HUES48 (cell line): ENCODE results near the gene SLC24A3.

ENCODE experiments used
- H3K27ac ChIP-seq: one replicate; pipeline ENCODE4 v1.7.0; 2013; ENCODE audit warnings: low read depth, low read length, inconsistent platforms
- H3K27me3 ChIP-seq: 2 replicates; pipeline ENCODE4 v1.6.1; 2013; ENCODE audit warnings: mild to moderate bottlenecking, low read length; ENCODE audit not compliant: control insufficient read depth, insufficient read depth
- H3K36me3 ChIP-seq: 2 replicates; pipeline ENCODE4 v1.6.1; 2013; ENCODE audit warnings: low read length; ENCODE audit not compliant: control insufficient read depth, insufficient read depth
- H3K4me1 ChIP-seq: 2 replicates; pipeline ENCODE4 v1.6.1; 2013; ENCODE audit warnings: mild to moderate bottlenecking, low read length; ENCODE audit not compliant: control insufficient read depth, insufficient read depth
- H3K4me3 ChIP-seq: 2 replicates; pipeline ENCODE4 v1.5.1; 2013; ENCODE audit warnings: mild to moderate bottlenecking, low read depth, low read length
- H3K9ac ChIP-seq: 2 replicates; pipeline ENCODE4 v1.6.1; 2013; ENCODE audit warnings: mild to moderate bottlenecking, low read depth, low read length, moderate library complexity
- H3K9me3 ChIP-seq: 2 replicates; pipeline ENCODE4 v1.6.1; 2013; ENCODE audit warnings: low read length; ENCODE audit not compliant: control insufficient read depth, insufficient read depth

Gene SLC24A3

GRCh38 chr20:19347943-19348456 is 135.6 kb downstream of the SLC24A3 start:
- Histone ChIP-seq H3K9ac (no peak overlapping the region), H3K36me3 (no peaks in the 10 kb centered on the region), H3K27ac (no peak overlapping the region), H3K4me3 (no peak overlapping the region), H3K27me3 (no peaks in the 10 kb centered on the region), H3K9me3 (no peaks in the 10 kb centered on the region), H3K4me1 (no peaks in the 10 kb centered on the region)

DNA sequence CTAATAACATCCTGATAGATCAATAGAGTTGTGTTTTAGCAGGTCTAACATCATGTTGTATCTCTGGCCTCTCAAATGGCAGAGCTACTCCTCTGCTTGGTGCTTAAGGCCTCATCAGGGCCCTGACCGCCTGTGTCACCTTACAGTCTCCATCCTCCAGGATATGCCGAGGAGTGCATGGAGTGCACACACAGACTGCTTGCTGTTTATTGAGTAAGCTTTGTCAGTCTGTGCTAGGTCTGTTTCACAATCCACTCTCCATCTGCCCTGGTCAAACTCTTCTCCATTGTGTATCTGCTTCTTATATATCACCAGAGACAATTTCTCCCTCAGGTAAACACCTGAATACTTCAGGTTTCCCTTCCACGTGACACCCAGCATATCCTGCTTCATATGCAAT is 136.1 kb downstream of the SLC24A3 start:
- no peaks in the 10 kb centered on the region for H3K27me3 ChIP-seq
- no peak overlapping the region for H3K9ac ChIP-seq
- no peak overlapping the region for H3K27ac ChIP-seq

GRCh38 chr20:19349879-19350278 is 137.4 kb downstream of the SLC24A3 start:
- H3K9ac ChIP-seq: no peak overlapping the region
- no peak overlapping the region for H3K4me3 ChIP-seq
- H3K27ac ChIP-seq: no peak overlapping the region
- H3K4me1 ChIP-seq: no peaks in the 10 kb centered on the region
- no peaks in the 10 kb centered on the region for H3K36me3 ChIP-seq
- no peaks in the 10 kb centered on the region for H3K9me3 ChIP-seq
- H3K27me3 ChIP-seq: no peaks in the 10 kb centered on the region

More for the DNA sequence above, 136.1 kb downstream of the SLC24A3 start:
- no peaks in the 10 kb centered on the region for H3K36me3 ChIP-seq
- H3K4me1 ChIP-seq: no peaks in the 10 kb centered on the region
- H3K9me3 ChIP-seq: no peaks in the 10 kb centered on the region
- H3K4me3 ChIP-seq: no peak overlapping the region

DNA sequence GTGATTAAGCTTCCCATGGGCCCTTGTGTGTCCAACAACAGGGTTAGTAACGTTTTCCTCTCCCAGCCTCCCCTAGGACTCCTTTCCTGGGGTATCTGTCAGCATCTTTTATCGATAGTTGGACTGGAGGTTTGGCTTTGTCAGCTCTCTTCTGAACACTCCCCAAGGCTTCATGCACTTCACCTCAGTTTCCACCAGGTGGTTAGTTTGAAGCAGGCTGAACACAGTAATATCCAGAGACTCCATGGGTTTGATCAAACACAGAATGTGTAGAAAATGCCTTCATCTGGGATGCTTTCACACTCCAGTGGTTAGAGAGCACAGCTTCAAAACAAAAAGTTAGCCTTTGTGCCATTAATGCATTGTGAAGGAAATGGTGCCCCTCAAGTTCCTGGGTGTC is 139.1 kb downstream of the SLC24A3 start:
- no peaks in the 10 kb centered on the region for H3K36me3 ChIP-seq
- H3K4me1 ChIP-seq: no peaks in the 10 kb centered on the region
- H3K4me3 ChIP-seq: no peak overlapping the region
- no peaks in the 10 kb centered on the region for H3K27me3 ChIP-seq
- no peak overlapping the region for H3K9ac ChIP-seq
- H3K27ac ChIP-seq: no peak overlapping the region
- H3K9me3 ChIP-seq: no peaks in the 10 kb centered on the region

- Histone ChIP-seq H3K9me3 (no peaks in the 10 kb centered on the region), H3K9ac (no peak overlapping the region), H3K36me3 (no peaks in the 10 kb centered on the region), H3K27me3 (no peaks in the 10 kb centered on the region), H3K4me3 (no peak overlapping the region), H3K4me1 (no peaks in the 10 kb centered on the region), H3K27ac (no peak overlapping the region)
Measured at GRCh38 chr20:19354950-19355349, 142.5 kb downstream of the SLC24A3 start.

DNA sequence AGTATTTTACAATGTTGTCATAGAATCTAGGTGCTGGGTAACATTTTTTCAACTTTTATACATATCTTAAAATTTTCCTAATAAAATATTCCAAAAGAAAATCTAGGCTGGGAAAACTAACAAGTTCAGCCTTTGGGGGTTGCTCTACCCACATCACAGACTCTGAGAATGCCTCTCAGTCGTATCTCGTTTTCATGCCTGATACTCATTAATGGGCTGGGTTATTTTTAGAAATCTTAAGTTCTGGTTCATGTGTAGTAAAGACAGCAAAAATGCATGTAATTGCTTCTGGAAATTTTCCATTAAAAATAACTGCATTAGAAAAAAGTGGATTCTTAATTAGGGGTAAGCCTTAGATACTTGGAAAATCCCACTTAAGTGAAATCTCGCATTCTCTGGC is 149.3 kb downstream of the SLC24A3 start:
- Histone ChIP-seq H3K27me3 (no peaks in the 10 kb centered on the region), H3K4me1 (no peaks in the 10 kb centered on the region), H3K36me3 (no peaks in the 10 kb centered on the region), H3K27ac (no peak overlapping the region), H3K9me3 (no peaks in the 10 kb centered on the region), H3K9ac (no peak overlapping the region), H3K4me3 (no peak overlapping the region)

GRCh38 chr20:19363476-19363875 is 151.0 kb downstream of the SLC24A3 start:
- Histone ChIP-seq H3K36me3 (no peaks in the 10 kb centered on the region), H3K4me3 (no peak overlapping the region), H3K4me1 (no peaks in the 10 kb centered on the region), H3K27ac (no peak overlapping the region), H3K27me3 (no peaks in the 10 kb centered on the region), H3K9me3 (no peaks in the 10 kb centered on the region), H3K9ac (no peak overlapping the region)

- Histone ChIP-seq H3K9me3 (no peaks in the 10 kb centered on the region), H3K27me3 (no peaks in the 10 kb centered on the region), H3K36me3 (no peaks in the 10 kb centered on the region), H3K9ac (no peak overlapping the region), H3K4me1 (no peaks in the 10 kb centered on the region), H3K27ac (no peak overlapping the region), H3K4me3 (no peak overlapping the region)
Measured at GRCh38 chr20:19367591-19367990, 155.1 kb downstream of the SLC24A3 start.

DNA sequence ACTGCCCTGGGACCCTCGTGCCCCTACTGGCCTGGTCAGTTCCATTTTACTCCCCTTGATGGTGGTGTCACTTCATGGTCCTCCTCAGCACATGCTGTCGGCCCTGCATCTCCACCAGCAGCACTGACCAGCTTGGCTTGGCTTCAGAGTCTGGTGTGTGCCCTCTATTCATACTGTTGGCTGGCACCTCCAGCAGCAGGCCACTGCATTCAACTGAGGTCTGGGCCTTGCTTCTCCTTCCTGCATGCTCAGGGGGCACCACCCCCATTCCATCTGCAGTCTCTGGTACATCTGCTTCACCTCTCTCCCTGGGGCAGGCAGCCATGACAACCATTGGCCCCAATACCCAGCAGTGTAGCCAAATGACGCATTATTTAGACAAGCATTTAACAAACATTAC is 155.9 kb downstream of the SLC24A3 start:
- no peaks in the 10 kb centered on the region for H3K9me3 ChIP-seq

DNA sequence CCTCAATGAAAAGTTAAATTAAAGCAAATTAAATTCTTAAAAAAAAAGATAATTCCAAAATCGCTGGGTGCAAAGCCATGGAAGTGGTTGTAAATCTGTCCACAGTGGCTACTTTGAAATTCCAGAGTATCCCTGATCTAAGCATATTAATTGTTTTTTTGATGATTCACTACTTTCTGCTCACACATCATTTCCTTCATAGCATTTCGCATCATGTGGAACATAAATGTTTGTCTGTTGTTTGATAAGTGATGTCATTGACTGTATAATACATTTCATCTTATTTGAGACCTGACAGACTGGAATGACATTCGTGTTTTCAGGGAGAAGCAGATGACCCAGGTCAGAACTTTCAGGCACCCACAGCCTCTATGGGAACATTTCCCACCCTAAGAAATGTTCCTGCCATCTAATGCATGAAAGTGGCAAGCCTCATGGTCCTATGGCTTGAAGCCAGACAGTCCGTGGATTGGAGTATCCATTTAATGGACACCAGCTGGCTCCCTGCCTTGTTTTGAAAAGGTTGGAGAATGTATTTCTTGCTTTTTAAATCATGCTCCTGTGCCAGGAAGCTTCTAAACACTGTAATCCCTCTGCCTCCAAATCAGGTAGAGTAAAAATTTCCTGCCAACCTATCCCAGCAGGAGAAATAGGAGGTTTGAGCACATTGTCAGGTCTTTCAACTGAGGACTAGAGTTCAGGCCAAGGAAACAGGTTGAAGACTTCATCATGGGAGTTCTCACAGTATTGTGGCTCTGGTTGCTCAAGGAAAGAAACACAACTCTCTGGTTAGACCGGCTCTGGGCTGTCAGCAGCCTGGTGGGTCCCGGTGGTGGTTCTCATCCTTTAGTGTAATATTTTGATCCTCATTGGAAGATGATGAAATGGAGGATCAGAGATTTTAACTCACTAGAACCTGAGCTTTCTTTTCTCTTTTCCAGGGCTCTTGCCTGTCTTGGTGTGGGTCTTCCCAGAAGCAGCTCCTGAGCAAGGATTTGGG is 157.9 kb downstream of the SLC24A3 start:
- Histone ChIP-seq H3K4me3 (no peak overlapping the region), H3K4me1 (no peaks in the 10 kb centered on the region), H3K9ac (no peak overlapping the region), H3K27ac (no peak overlapping the region), H3K36me3 (no peaks in the 10 kb centered on the region), H3K27me3 (no peaks in the 10 kb centered on the region), H3K9me3 (no peaks in the 10 kb centered on the region)

More for the DNA sequence above, 155.9 kb downstream of the SLC24A3 start:
- Histone ChIP-seq H3K27ac (no peak overlapping the region), H3K4me1 (no peaks in the 10 kb centered on the region), H3K27me3 (no peaks in the 10 kb centered on the region), H3K9ac (no peak overlapping the region), H3K4me3 (no peak overlapping the region), H3K36me3 (no peaks in the 10 kb centered on the region)

DNA sequence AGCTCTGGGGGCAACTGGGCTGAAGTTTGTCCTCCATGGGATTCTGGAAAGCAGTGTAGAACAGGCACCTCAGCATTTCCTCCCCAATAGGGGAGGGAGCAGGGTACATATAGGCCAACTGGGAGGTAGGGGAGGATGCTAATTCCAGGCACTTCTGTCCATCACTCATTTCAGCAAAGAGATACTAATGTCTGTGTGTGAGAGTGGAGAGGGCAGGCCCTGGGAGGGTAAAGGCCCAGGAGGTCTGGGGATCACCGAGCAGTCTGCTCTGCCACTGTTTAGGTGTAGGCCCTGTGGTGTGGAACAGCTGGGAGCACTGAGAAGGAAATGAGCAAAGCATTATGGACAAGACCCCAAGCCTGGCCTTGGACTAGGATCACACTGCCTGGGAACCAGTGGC is 158.7 kb downstream of the SLC24A3 start:
- Histone ChIP-seq H3K4me1 (no peaks in the 10 kb centered on the region), H3K9ac (no peak overlapping the region), H3K27me3 (no peaks in the 10 kb centered on the region), H3K4me3 (no peak overlapping the region), H3K9me3 (no peaks in the 10 kb centered on the region), H3K36me3 (no peaks in the 10 kb centered on the region), H3K27ac (no peak overlapping the region)
